GM10266 (cell line): ENCODE measurements around the gene CPPED1.

ENCODE experiments used
- DNase-seq: peaks from one replicate; pipeline ENCODE4 v3.0.0; 2012; ENCODE audit errors: extremely low spot score
- TF ChIP-seq, protein P1 (sequence below): IDR thresholded peaks from 2 replicates; pipeline ENCODE4 v1.5.1; 2012; ENCODE audit warnings: mild to moderate bottlenecking, low read depth; ENCODE audit not compliant: control insufficient read depth, insufficient read depth; ENCODE audit errors: missing control alignments

CPPED1 gene

DNA sequence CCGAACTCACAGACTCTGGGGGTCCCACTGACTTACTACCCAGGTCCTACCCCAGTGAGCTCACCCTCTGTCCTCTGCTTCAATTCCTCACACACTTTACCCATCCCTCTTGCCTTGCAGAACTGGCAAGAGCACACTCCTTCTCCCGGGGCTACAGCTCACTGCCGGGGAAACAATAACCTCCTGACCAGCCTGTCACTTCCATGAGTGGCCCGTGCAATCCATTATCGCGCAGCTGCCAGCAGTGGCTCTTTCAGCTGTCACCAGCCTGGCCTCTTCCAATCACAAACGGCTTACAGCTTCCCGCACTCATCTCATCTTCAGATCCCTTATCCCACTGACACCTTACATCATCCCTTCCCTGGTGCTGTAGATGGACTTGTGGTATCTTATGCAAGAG lies 79.5 kb downstream of the CPPED1 start:
- TF ChIP-seq, protein P1, sequence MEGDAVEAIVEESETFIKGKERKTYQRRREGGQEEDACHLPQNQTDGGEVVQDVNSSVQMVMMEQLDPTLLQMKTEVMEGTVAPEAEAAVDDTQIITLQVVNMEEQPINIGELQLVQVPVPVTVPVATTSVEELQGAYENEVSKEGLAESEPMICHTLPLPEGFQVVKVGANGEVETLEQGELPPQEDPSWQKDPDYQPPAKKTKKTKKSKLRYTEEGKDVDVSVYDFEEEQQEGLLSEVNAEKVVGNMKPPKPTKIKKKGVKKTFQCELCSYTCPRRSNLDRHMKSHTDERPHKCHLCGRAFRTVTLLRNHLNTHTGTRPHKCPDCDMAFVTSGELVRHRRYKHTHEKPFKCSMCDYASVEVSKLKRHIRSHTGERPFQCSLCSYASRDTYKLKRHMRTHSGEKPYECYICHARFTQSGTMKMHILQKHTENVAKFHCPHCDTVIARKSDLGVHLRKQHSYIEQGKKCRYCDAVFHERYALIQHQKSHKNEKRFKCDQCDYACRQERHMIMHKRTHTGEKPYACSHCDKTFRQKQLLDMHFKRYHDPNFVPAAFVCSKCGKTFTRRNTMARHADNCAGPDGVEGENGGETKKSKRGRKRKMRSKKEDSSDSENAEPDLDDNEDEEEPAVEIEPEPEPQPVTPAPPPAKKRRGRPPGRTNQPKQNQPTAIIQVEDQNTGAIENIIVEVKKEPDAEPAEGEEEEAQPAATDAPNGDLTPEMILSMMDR = no peak
- DNase-seq = no peak

DNA sequence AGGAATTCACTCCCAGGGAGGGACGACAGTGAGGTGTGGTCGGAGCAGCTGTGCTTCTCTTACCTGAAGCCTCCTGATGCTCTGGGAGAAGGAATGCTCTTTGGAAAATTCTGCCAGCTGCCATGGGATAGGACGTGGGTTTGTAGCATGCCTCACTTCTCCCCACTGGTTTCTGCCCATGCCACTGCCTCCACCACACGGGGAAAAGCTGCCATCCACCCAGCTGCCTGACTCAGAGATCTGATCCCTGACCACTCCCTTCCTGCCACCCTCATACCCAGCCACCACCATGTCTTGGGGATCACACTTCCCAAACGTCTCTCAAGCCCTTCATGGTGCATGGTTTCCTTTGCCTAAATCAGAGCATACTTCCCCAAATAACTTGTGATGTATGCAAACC lies 80.0 kb downstream of the CPPED1 start:
- TF ChIP-seq, protein P1 = no peak
- no peak for DNase-seq

DNA sequence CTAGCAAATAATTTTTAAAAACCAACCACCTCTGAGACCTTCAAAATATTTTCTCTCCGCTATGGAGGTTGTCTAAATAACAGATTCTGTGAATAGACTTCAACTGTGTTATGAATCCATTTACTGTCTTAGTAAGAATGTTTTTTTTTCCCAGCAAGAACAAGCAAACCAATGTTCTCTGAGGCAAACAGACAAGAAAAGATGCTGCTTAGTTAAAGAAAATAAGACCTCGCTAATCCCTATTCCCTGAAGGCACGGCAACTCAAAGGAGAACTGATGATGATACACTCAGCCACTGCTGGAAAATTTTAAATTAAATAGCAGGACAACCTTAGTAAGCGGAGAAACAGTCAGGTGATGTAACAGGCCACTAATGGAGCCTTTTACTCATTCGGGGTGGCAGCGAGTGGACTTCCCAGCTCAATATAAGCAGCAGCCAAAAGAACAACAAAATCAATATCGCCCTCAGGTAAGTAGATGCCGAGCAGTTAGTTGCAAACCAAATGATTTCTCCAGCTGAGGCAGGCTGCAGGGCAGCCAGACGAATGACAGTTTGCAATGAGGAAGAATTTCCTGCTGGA lies 81.8 kb downstream of the CPPED1 start:
- TF ChIP-seq, protein P1 = no peak
- no peak for DNase-seq

DNA sequence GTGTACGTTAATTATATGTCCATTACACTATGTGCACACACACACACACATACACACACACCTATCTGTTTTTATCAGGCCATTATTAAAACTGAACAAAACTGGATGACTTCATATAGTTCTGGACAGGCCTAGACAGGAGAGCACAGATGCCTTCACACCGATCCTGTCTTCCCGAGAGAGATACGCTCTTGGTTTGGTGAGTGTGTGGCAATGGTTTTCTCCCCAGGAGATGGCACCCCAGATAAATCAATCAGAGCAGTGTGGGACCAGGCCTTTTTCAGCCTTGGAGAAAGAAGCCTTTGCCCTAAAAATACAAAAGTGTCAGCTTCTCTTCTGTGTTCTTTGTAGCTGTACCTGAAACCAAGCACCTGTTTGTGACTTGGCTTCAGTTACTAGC lies 83.7 kb downstream of the CPPED1 start:
- no peak for DNase-seq
- TF ChIP-seq, protein P1 = peak; percentile 5

DNA sequence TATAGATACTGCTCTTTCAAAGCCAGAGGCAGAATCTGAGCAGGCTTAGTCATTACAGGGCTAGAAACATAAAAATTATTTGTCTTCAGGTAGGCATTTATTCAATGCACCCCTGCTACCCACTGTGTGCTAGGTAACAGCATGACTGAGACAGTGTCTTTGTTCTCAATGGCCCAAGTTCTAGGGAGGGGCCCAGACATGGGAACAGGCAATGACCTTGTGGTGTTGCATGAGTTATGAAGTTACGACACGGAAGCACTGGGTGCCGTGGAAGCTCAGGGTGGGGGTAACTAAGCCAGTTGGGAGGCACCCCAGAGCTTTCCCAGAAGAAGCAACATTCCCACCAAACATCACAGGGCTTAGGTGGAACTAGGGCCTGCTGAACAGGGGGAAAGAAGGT lies 87.0 kb downstream of the CPPED1 start:
- TF ChIP-seq, protein P1 = no peak
- DNase-seq = no peak

DNA sequence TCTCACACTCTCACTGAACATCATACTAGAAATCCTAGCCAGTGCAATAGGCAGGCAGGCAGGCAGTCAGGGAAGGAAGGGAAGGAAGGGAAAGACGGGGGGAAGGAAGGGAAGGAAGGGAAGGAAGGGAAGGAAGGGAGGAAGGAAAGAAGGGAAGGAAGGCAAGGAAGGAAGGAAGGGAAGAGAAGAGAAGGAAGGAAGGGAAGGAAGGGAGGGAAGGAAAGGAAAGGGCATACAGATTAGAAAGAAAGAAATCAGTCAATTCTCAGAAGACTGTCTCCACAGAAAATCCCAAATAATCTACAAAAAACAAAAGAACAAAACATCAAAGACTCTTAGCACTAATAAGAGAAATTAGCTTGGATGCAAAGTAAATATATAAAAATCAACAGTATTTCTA lies 93.9 kb downstream of the CPPED1 start:
- DNase-seq = no peak

DNA sequence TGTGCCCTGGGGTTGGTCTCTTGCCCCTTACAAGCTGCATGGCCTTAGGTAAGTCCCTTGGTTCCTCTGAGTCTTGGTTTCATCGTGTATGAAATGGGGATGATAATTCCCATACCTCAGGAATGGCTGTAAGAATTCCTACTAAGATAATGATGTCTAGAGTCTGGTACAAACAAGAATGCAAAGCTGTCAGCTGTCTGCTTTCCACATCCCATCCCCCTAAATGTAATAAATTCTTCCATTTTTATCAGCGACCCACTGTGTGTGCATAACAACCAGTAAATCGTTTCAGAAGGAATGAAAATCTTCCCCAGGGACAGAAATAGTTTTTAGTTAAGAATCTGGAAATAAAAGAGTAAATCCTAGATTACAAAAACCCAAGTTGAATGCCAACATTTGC lies 95.4 kb downstream of the CPPED1 start:
- TF ChIP-seq, protein P1 = no peak
- no peak for DNase-seq

More for the DNA sequence above, 93.9 kb downstream of the CPPED1 start:
- TF ChIP-seq, protein P1 = no peak
